ENCODE data around the gene ERCC6L. TPM values are rescaled to one million over a fixed set of nuclear protein-coding genes. Genes with fewer than 3 reads are reported as not detected.

The ERCC6L gene
- polyA plus RNA-seq, 1 donor (not counting 4 experiments of a cell fraction or from before 2014, with no cell fraction given), result 4.1 TPM

DNA sequence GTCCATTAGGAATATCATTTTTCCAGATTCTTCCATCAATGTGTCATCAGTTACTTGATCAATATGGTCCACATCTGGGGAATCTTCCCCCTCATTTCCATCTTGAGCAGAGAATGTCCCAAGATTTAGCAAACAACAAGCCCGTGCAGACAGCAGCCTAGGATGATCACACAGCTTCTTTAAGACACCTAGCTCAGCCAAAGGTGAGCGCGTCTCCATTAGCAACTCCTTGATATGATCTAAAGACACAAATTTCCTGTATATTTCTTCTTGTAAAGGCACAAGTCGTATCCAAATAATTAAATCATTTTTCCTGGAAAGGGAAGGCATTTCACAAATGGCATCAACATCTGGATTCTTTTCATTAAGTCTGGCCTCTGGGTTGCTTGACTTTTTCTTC, 31.5 kb downstream of the ERCC6L start:
- no peaks in the 10 kb centered on the region for H4K20me1 ChIP-seq (ENCODE audit: control insufficient read depth, extremely low read depth, insufficient read depth, low read length)
- TF ChIP-seq, protein P1, sequence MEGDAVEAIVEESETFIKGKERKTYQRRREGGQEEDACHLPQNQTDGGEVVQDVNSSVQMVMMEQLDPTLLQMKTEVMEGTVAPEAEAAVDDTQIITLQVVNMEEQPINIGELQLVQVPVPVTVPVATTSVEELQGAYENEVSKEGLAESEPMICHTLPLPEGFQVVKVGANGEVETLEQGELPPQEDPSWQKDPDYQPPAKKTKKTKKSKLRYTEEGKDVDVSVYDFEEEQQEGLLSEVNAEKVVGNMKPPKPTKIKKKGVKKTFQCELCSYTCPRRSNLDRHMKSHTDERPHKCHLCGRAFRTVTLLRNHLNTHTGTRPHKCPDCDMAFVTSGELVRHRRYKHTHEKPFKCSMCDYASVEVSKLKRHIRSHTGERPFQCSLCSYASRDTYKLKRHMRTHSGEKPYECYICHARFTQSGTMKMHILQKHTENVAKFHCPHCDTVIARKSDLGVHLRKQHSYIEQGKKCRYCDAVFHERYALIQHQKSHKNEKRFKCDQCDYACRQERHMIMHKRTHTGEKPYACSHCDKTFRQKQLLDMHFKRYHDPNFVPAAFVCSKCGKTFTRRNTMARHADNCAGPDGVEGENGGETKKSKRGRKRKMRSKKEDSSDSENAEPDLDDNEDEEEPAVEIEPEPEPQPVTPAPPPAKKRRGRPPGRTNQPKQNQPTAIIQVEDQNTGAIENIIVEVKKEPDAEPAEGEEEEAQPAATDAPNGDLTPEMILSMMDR (optimal IDR thresholded peaks at IDR 0.05 in 1 of 3, IDR thresholded peaks at IDR 0.05 in 1 of 3, conservative IDR thresholded peaks at IDR 0.05 in 1 of 3; ENCODE audit: extremely low read depth in 1 of 3, insufficient read depth in 2 of 3, low read length in 3 of 3), result no peak
- TF ChIP-seq EZH2 (IDR thresholded peaks at IDR 0.05; ENCODE audit: low read length), result no peak
- no peak overlapping the region for H3K4me2 ChIP-seq (ENCODE audit: control insufficient read depth, extremely low read depth, insufficient read depth, low read depth, low read length)
- DNase-seq (ENCODE audit: low read depth, low spot score), result no peak
- no peaks in the 10 kb centered on the region for H3K9me1 ChIP-seq (ENCODE audit: control insufficient read depth, extremely low read depth, insufficient read depth, low read length)
- H3K79me2 ChIP-seq (ENCODE audit: control insufficient read depth, insufficient read depth, low read length), result peaks cover 2% of the 10 kb centered on the region
- peaks cover 4% of the 10 kb centered on the region for H3K27me3 ChIP-seq (ENCODE audit: control insufficient read depth, extremely low read depth, insufficient read depth, low read length)
- no peaks in the 10 kb centered on the region for H3K9me3 ChIP-seq (ENCODE audit: control insufficient read depth, low read depth, low read length)
- H3K4me3 ChIP-seq (ENCODE audit: control insufficient read depth in 2 of 3, extremely low read depth in 1 of 3, insufficient read depth in 2 of 3, low read depth in 1 of 3, low read length in 3 of 3), result no peak overlapping the region
- no peak overlapping the region for H3K27ac ChIP-seq (ENCODE audit: control insufficient read depth, insufficient read depth, low read length)
- dilution Hi-C loops (cut with MboI; ENCODE audit: extremely low pct_ligation_motif_present, low sequenced_read_pairs), result no loop called here
- no peaks in the 10 kb centered on the region for H3K36me3 ChIP-seq (ENCODE audit: control insufficient read depth in 2 of 2, extremely low read depth in 1 of 2, insufficient read depth in 2 of 2, low read length in 2 of 2)
- no peak overlapping the region for H2AFZ ChIP-seq (ENCODE audit: control insufficient read depth, low read length)
- no peak overlapping the region for H3K9ac ChIP-seq (ENCODE audit: control insufficient read depth, extremely low read depth, insufficient read depth, low read length)
- FAIRE-seq, result no peak
- peaks cover 8% of the 10 kb centered on the region for H3K4me1 ChIP-seq (ENCODE audit: control insufficient read depth, extremely low read depth, insufficient read depth, low read length)

DNA sequence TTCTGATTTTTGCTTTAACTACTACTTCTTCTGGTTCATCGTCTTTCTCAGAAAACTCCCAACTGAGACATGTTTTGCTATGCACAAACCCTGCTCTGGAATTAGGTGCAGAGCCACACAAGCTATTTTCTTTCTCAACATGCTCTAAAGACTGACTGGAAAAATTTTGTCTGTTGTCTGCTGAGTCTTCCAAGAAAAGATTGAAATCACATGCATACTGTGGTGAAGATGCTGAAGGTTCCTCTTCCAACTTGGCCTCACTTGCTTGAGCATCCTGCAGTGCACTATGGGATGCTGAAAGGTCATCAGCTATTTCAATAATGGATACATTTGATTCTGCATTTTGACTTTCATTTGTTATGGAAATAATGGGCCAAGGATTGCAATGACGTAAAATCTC, 33.1 kb downstream of the ERCC6L start:
- H3K36me3 ChIP-seq (ENCODE audit: control insufficient read depth in 2 of 2, extremely low read depth in 1 of 2, insufficient read depth in 2 of 2, low read length in 2 of 2), result no peaks in the 10 kb centered on the region
- H3K27ac ChIP-seq (ENCODE audit: control insufficient read depth, insufficient read depth, low read length), result no peak overlapping the region
- H3K9me1 ChIP-seq (ENCODE audit: control insufficient read depth, extremely low read depth, insufficient read depth, low read length), result no peaks in the 10 kb centered on the region
- H3K9me3 ChIP-seq (ENCODE audit: control insufficient read depth, low read depth, low read length), result no peaks in the 10 kb centered on the region
- DNase-seq (ENCODE audit: low read depth, low spot score) (no peak), FAIRE-seq (no peak)
- no peak overlapping the region for H3K9ac ChIP-seq (ENCODE audit: control insufficient read depth, extremely low read depth, insufficient read depth, low read length)
- peaks cover 20% of the 10 kb centered on the region for H3K4me1 ChIP-seq (ENCODE audit: control insufficient read depth, extremely low read depth, insufficient read depth, low read length)
- no peaks in the 10 kb centered on the region for H4K20me1 ChIP-seq (ENCODE audit: control insufficient read depth, extremely low read depth, insufficient read depth, low read length)
- dilution Hi-C loops (cut with MboI; ENCODE audit: extremely low pct_ligation_motif_present, low sequenced_read_pairs), result no loop called here
- H3K4me2 ChIP-seq (ENCODE audit: control insufficient read depth, extremely low read depth, insufficient read depth, low read depth, low read length), result no peak overlapping the region
- peaks cover 4% of the 10 kb centered on the region for H3K27me3 ChIP-seq (ENCODE audit: control insufficient read depth, extremely low read depth, insufficient read depth, low read length)
- no peak for TF ChIP-seq EZH2 (IDR thresholded peaks at IDR 0.05; ENCODE audit: low read length)
- TF ChIP-seq, protein P1 (optimal IDR thresholded peaks at IDR 0.05 in 1 of 3, IDR thresholded peaks at IDR 0.05 in 1 of 3, conservative IDR thresholded peaks at IDR 0.05 in 1 of 3; ENCODE audit: extremely low read depth in 1 of 3, insufficient read depth in 2 of 3, low read length in 3 of 3), result no peak
- no peak overlapping the region for H2AFZ ChIP-seq (ENCODE audit: control insufficient read depth, low read length)
- H3K4me3 ChIP-seq (ENCODE audit: control insufficient read depth in 2 of 3, extremely low read depth in 1 of 3, insufficient read depth in 2 of 3, low read depth in 1 of 3, low read length in 3 of 3), result no peak overlapping the region
- peaks cover 2% of the 10 kb centered on the region for H3K79me2 ChIP-seq (ENCODE audit: control insufficient read depth, insufficient read depth, low read length)

Measured in keratinocyte (primary cell).